ENCODE results near the gene KLF7.

DNA sequence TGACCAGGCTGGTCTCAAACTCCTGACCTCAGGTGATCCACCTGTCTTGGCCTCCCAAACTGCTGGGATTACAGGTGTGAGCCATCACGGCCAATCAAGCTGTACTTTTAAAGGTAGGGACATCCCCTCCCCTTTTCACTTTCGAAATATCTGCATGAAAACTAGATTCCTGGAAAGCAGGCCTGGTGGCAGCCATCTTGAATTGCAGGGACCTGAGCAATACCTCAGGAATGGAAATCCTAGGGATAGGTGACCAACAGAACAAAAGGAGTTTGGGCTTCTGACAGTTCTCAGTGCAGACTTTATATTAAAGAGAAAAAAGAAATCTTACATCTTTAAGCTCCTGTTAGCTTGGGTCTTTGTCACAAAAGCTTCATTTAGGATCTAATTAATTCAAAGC lies 62.6 kb downstream of the KLF7 start:
- TF ChIP-seq XRCC5 (IDR thresholded peaks at IDR 0.05; ENCODE audit: low read depth, low read length) = no peak
- TF ChIP-seq GATAD2A (IDR thresholded peaks at IDR 0.05) = no peak
- TF ChIP-seq CBX8 (IDR thresholded peaks at IDR 0.05; ENCODE audit: borderline replicate concordance, extremely low read depth, low read depth, low read length, poor library complexity, severe bottlenecking) = no peak
- no peak for TF ChIP-seq PRMT5 (CRISPR knock-in tag; IDR thresholded peaks at IDR 0.05)
- TF ChIP-seq, protein P1, sequence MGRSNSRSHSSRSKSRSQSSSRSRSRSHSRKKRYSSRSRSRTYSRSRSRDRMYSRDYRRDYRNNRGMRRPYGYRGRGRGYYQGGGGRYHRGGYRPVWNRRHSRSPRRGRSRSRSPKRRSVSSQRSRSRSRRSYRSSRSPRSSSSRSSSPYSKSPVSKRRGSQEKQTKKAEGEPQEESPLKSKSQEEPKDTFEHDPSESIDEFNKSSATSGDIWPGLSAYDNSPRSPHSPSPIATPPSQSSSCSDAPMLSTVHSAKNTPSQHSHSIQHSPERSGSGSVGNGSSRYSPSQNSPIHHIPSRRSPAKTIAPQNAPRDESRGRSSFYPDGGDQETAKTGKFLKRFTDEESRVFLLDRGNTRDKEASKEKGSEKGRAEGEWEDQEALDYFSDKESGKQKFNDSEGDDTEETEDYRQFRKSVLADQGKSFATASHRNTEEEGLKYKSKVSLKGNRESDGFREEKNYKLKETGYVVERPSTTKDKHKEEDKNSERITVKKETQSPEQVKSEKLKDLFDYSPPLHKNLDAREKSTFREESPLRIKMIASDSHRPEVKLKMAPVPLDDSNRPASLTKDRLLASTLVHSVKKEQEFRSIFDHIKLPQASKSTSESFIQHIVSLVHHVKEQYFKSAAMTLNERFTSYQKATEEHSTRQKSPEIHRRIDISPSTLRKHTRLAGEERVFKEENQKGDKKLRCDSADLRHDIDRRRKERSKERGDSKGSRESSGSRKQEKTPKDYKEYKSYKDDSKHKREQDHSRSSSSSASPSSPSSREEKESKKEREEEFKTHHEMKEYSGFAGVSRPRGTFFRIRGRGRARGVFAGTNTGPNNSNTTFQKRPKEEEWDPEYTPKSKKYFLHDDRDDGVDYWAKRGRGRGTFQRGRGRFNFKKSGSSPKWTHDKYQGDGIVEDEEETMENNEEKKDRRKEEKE (IDR thresholded peaks at IDR 0.05; ENCODE audit: borderline replicate concordance in 1 of 2, control insufficient read depth in 1 of 2, low read depth in 2 of 2, low read length in 1 of 2) = no peak
- TF ChIP-seq, protein P2, sequence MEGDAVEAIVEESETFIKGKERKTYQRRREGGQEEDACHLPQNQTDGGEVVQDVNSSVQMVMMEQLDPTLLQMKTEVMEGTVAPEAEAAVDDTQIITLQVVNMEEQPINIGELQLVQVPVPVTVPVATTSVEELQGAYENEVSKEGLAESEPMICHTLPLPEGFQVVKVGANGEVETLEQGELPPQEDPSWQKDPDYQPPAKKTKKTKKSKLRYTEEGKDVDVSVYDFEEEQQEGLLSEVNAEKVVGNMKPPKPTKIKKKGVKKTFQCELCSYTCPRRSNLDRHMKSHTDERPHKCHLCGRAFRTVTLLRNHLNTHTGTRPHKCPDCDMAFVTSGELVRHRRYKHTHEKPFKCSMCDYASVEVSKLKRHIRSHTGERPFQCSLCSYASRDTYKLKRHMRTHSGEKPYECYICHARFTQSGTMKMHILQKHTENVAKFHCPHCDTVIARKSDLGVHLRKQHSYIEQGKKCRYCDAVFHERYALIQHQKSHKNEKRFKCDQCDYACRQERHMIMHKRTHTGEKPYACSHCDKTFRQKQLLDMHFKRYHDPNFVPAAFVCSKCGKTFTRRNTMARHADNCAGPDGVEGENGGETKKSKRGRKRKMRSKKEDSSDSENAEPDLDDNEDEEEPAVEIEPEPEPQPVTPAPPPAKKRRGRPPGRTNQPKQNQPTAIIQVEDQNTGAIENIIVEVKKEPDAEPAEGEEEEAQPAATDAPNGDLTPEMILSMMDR (IDR thresholded peaks at IDR 0.05 in 2 of 3, conservative IDR thresholded peaks at IDR 0.05 in 1 of 3; ENCODE audit: insufficient read depth in 2 of 3, low read depth in 1 of 3, low read length in 3 of 3) = no peak
- TF ChIP-seq, protein P3, sequence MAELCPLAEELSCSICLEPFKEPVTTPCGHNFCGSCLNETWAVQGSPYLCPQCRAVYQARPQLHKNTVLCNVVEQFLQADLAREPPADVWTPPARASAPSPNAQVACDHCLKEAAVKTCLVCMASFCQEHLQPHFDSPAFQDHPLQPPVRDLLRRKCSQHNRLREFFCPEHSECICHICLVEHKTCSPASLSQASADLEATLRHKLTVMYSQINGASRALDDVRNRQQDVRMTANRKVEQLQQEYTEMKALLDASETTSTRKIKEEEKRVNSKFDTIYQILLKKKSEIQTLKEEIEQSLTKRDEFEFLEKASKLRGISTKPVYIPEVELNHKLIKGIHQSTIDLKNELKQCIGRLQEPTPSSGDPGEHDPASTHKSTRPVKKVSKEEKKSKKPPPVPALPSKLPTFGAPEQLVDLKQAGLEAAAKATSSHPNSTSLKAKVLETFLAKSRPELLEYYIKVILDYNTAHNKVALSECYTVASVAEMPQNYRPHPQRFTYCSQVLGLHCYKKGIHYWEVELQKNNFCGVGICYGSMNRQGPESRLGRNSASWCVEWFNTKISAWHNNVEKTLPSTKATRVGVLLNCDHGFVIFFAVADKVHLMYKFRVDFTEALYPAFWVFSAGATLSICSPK (IDR thresholded peaks at IDR 0.05; ENCODE audit: borderline replicate concordance) = no peak
- TF ChIP-seq EZH2 (IDR thresholded peaks at IDR 0.05; ENCODE audit: borderline replicate concordance, low read depth, low read length) = no peak
- TF ChIP-seq HDAC2 (IDR thresholded peaks at IDR 0.05) = no peak
- TF ChIP-seq ZNF764 (CRISPR knock-in tag; IDR thresholded peaks at IDR 0.05; ENCODE audit: low read depth) = no peak
- no peak for TF ChIP-seq NFATC3 (IDR thresholded peaks at IDR 0.05)
- TF ChIP-seq POLR2AphosphoS5 (IDR thresholded peaks at IDR 0.05; ENCODE audit: control insufficient read depth, insufficient read depth, low read depth, low read length) = no peak
- TF ChIP-seq, protein P4, sequence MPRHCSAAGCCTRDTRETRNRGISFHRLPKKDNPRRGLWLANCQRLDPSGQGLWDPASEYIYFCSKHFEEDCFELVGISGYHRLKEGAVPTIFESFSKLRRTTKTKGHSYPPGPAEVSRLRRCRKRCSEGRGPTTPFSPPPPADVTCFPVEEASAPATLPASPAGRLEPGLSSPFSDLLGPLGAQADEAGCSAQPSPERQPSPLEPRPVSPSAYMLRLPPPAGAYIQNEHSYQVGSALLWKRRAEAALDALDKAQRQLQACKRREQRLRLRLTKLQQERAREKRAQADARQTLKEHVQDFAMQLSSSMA (CRISPR knock-in tag; IDR thresholded peaks at IDR 0.05) = no peak
